Tibial nerve (tissue), 4 donors: ENCODE data around the gene ACSM3. TPM values are rescaled to one million over a fixed set of nuclear protein-coding genes. Genes with fewer than 3 reads are reported as not detected.
"Not testable (repeated sequence)": the region's sequence is repeated elsewhere in the genome, so short reads cannot be mapped to it uniquely, and the experiment has no call there.

Experiments used
- DNase-seq, 2 donors: peaks; one replicate each; pipeline ENCODE4 v3.0.0-alpha.2; 2019; ENCODE audit warnings: low spot score in 2 of 2
- H3K27ac ChIP-seq, 4 donors: fragments of 200-600 bp; sonication (generic) in 3 of 4; one replicate each; pipeline ENCODE4 v1.5.1; 2017 to 2019; ENCODE audit warnings: mild to moderate bottlenecking in 1 of 4
- H3K27me3 ChIP-seq, 2 donors: fragments of 200-600 bp; sonication (generic) in 1 of 2; one replicate each; pipeline versions ENCODE4 v1.5.1 to v1.6.0; 2017 to 2019
- H3K36me3 ChIP-seq, 3 donors: fragments of 200-600 bp; sonication (generic); one replicate each; pipeline ENCODE4 v1.5.1; 2018 to 2019
- H3K4me1 ChIP-seq, 4 donors: fragments of 200-600 bp; sonication (generic) in 3 of 4; one replicate each; pipeline ENCODE4 v1.5.1; 2017 to 2019
- H3K4me3 ChIP-seq, 4 donors: fragments of 200-600 bp; sonication (generic) in 3 of 4; one replicate each; pipeline ENCODE4 v1.5.1; 2017 to 2019; ENCODE audit warnings: mild to moderate bottlenecking in 1 of 4, moderate library complexity in 1 of 4
- H3K9me3 ChIP-seq, 4 donors: fragments of 200-600 bp; sonication (generic) in 3 of 4; one replicate each; pipeline ENCODE4 v1.5.1; 2017 to 2019
- EP300 ChIP-seq, 2 donors: sonication (generic); formaldehyde crosslinking; IDR thresholded peaks; one replicate each; pipeline ENCODE4 v1.6.1; 2017; ENCODE audit warnings: antibody characterized with exemption in 2 of 2, mild to moderate bottlenecking in 1 of 2
- POLR2A ChIP-seq, 2 donors: fragments of 450-650 bp; IDR thresholded peaks; one replicate each; pipeline ENCODE4 v1.6.1; 2017; ENCODE audit warnings: antibody characterized with exemption in 2 of 2, mild to moderate bottlenecking in 2 of 2, moderate library complexity in 2 of 2
- WGBS, 2 donors: methylation state at CpG; one replicate each; pipeline ENCODE4 v1.1.5; 2018; 5-methylcytosine and 5-hydroxymethylcytosine counted together
- total RNA-seq, 4 donors: library from RNA; depleted of rRNA; stranded (reverse); fragments of >200 nt; gene quantifications; one replicate each; pipeline ENCODE4 v1.1.0, GENCODE V29; 2016
- TF ChIP-seq, protein P1 (sequence below), 5 experiments: fragments of 200-600 bp in 3 of 5; fragments of 450-650 bp in 2 of 5; sonication (generic) in 3 of 5; IDR thresholded peaks; one replicate each; pipeline ENCODE4 v1.5.1; 2016 to 2019; ENCODE audit warnings: antibody characterized with exemption in 5 of 5, mild to moderate bottlenecking in 3 of 5, moderate library complexity in 2 of 5

Gene ACSM3
- total RNA-seq, 4 donors from 2014 or later: 1.2 to 2.5 (median 1.6) TPM

DNA sequence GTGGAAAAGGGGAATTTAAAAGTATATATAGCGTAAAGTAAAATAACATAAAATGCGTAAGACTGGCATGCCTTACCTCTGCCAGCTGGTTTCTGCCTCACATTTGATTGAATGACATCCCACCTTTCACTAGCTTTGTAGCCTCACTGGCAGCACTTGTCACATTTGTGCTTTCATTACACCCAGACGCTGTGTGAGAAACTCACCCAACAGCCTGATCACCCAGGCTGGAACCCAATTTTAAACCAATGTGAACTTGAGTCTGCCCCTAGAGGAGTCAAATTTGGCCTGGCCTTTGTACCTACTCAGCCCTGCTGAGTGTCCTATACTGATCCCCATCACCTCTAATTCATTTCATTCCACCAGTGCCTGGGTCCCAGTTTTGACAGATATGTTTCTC lies 17.4 kb upstream of the ACSM3 start:
- Histone ChIP-seq H3K27me3 (no peaks in the 10 kb centered on the region), H3K27ac (no peak overlapping the region), H3K4me1 (peaks cover 0 to 5% (median 3%) of the 10 kb centered on the region in 4 donors), H3K9me3 (peaks cover 0 to 18% (median 4%) of the 10 kb centered on the region in 4 donors), H3K36me3 (no peaks in the 10 kb centered on the region), H3K4me3 (no peak overlapping the region)
- no peak for TF ChIP-seq POLR2A (IDR thresholded peaks at IDR 0.05)
- TF ChIP-seq EP300 (IDR thresholded peaks at IDR 0.05): no peak
- TF ChIP-seq, protein P1, sequence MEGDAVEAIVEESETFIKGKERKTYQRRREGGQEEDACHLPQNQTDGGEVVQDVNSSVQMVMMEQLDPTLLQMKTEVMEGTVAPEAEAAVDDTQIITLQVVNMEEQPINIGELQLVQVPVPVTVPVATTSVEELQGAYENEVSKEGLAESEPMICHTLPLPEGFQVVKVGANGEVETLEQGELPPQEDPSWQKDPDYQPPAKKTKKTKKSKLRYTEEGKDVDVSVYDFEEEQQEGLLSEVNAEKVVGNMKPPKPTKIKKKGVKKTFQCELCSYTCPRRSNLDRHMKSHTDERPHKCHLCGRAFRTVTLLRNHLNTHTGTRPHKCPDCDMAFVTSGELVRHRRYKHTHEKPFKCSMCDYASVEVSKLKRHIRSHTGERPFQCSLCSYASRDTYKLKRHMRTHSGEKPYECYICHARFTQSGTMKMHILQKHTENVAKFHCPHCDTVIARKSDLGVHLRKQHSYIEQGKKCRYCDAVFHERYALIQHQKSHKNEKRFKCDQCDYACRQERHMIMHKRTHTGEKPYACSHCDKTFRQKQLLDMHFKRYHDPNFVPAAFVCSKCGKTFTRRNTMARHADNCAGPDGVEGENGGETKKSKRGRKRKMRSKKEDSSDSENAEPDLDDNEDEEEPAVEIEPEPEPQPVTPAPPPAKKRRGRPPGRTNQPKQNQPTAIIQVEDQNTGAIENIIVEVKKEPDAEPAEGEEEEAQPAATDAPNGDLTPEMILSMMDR (IDR thresholded peaks at IDR 0.05): no peak
- DNase-seq: no peak
- whole genome bisulfite sequencing, 2 donors: 95% methylated on average over 3 of the region's 3 CpGs

DNA sequence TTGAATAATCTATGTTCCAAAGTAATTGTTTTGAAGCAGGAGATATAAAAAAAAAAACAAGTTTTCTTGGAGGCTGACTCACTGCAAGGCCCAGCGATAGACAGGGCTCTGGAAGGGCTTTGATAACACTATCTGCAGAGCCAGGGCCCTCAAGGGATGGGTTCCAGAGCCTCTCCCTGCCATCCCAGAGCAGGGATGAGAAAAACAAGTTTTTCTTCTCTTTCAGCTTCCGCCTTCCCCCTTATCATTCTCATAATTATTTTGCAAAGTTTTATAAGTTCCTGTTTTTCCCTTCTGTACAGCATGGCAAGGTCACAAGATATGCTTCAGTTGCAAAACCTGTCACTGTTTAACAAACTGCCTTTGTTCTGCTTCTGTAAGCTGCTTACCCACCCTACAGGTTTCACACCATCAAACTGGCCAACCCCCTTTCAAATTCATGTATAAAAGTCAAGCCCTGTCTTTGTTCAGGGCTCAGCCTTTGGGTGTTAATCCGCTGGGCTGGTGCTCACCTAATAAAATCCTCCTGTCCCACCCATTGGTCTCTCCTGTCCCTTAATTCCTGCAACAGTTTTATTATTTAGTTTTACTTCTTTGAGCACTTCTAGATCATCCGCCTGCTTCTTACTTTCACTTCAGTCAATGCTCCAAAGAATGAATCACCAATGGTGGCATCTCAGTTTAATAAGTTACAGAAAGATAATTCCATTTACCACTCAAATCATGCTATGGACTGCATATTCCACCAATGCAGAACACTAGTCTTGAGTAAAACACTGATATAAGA lies 16.6 kb upstream of the ACSM3 start:
- Histone ChIP-seq H3K36me3 (no peaks in the 10 kb centered on the region), H3K4me3 (no peak overlapping the region), H3K9me3 (peaks cover 0 to 18% (median 4%) of the 10 kb centered on the region in 4 donors), H3K4me1 (peaks cover 0 to under 1% (median under 1%) of the 10 kb centered on the region in 4 donors), H3K27me3 (no peaks in the 10 kb centered on the region), H3K27ac (no peak overlapping the region)
- WGBS, 2 donors: 84 to 89% methylated on average over 4 of the region's 4 CpGs
- TF ChIP-seq, protein P1 (IDR thresholded peaks at IDR 0.05): no peak
- no peak for DNase-seq

DNA sequence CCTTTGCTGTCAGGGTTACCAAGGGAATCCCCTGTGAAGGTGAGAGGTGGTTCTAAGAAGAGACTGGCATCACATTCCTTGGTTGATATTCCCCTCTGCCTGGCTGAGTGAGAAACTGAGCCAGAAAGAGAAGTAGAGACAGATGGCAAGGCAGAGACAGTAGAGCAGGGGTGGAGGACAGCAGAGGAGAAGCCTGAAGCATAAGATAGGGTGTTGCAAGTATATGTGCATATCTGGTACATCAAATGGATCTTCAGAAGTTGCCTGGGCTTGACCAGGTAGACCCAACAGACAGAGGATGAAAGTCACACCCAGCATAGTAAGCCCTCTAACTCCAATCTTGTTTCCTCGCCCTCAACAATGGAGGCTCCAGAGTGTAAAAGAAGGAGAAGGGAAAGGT lies 14.3 kb upstream of the ACSM3 start:
- H3K36me3 ChIP-seq: no peaks in the 10 kb centered on the region
- no peaks in the 10 kb centered on the region for H3K27me3 ChIP-seq
- TF ChIP-seq POLR2A (IDR thresholded peaks at IDR 0.05) (no peak), EP300 (IDR thresholded peaks at IDR 0.05) (no peak)
- no peak overlapping the region for H3K27ac ChIP-seq
- H3K4me1 ChIP-seq: no peaks in the 10 kb centered on the region
- WGBS, 2 donors: 75 to 88% methylated on average over 1 of the region's 1 CpG
- H3K4me3 ChIP-seq: no peak overlapping the region
- DNase-seq: no peak
- H3K9me3 ChIP-seq: peaks cover 0 to 18% (median 4%) of the 10 kb centered on the region in 4 donors

DNA sequence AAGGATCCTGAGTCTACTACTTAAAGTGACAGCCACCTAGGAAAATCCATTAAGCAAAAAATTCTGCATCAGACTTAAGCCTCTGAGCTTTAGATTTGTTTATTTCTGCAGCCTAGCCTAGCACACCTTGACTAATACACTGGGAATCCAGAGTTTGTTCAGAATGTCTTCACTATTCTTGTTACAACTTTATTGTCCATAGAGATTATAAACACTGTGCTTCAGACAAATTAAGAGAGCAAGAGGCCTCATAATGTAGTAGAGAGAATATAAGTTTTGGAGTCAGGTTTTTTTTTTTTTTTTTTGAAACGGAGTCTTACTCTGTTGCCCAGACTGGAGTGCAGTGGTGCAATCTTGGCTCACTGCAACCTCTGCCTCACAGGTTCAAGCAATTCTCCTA lies 13.3 kb upstream of the ACSM3 start:
- WGBS, 2 donors: 89 to 90% methylated on average over 1 of the region's 1 CpG
- TF ChIP-seq POLR2A (IDR thresholded peaks at IDR 0.05): no peak
- TF ChIP-seq, protein P1 (IDR thresholded peaks at IDR 0.05): no peak
- TF ChIP-seq EP300 (IDR thresholded peaks at IDR 0.05): no peak
- no peak for DNase-seq
- Histone ChIP-seq H3K4me3 (no peak overlapping the region), H3K4me1 (no peaks in the 10 kb centered on the region), H3K27me3 (no peaks in the 10 kb centered on the region), H3K9me3 (peaks cover 0 to 23% (median 4%) of the 10 kb centered on the region in 4 donors), H3K36me3 (no peaks in the 10 kb centered on the region), H3K27ac (no peak overlapping the region)

DNA sequence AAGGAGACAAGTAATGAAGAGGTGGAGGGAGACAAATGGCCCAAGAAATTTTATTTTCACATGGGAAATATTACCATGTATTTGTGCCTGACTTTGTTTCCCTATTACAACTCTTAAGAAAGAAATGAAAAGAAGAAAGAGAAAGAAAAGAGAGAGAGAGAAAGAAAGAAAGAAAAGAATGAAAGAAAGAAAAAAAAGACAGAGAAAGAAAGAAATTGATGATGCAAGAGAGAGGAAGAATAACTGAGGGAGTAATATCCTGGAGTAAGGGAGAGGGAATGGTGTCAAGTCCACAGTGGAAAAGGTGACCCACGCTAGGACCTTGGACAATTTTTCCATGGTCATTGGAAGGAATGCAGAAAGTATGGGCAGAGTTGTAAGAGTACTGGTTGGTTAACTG lies 10.1 kb upstream of the ACSM3 start:
- DNase-seq: no peak
- no peak for TF ChIP-seq EP300 (IDR thresholded peaks at IDR 0.05)
- no peak overlapping the region for H3K4me3 ChIP-seq
- no peaks in the 10 kb centered on the region for H3K4me1 ChIP-seq
- H3K36me3 ChIP-seq: no peaks in the 10 kb centered on the region
- peaks cover 0 to 5% (median 0%) of the 10 kb centered on the region in 4 donors for H3K9me3 ChIP-seq
- 76 to 78% methylated on average over 1 of the region's 1 CpG for WGBS, 2 donors
- no peak overlapping the region for H3K27ac ChIP-seq
- no peaks in the 10 kb centered on the region for H3K27me3 ChIP-seq

DNA sequence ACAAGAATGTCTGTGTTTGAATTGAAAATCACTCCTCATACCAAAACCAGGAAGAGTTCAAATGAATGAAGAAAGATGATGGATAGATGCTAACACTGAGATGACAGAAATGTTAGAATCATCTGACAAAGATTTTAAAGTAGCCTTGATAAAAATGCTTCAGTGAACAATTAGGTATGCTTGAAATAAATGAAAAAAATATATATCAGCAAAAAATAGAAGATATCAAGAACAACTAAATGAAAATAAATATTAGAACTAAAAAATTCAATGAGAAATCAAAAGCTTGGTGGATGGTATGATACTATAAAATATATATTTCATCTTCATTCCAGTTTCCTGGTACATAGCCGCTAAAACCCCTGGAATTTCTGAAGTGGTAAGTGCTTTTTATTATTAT lies 8.6 kb upstream of the ACSM3 start:
- no peaks in the 10 kb centered on the region for H3K27me3 ChIP-seq
- 74 to 86% methylated on average over 1 of the region's 1 CpG for WGBS, 2 donors
- TF ChIP-seq EP300 (IDR thresholded peaks at IDR 0.05): no peak
- TF ChIP-seq, protein P1 (IDR thresholded peaks at IDR 0.05): no peak
- no peak for TF ChIP-seq POLR2A (IDR thresholded peaks at IDR 0.05)
- no peak for DNase-seq
- H3K36me3 ChIP-seq: no peaks in the 10 kb centered on the region
- no peak overlapping the region for H3K4me3 ChIP-seq
- H3K9me3 ChIP-seq: peaks cover 0 to 5% (median 0%) of the 10 kb centered on the region in 4 donors
- no peak overlapping the region for H3K27ac ChIP-seq
- H3K4me1 ChIP-seq: no peaks in the 10 kb centered on the region

DNA sequence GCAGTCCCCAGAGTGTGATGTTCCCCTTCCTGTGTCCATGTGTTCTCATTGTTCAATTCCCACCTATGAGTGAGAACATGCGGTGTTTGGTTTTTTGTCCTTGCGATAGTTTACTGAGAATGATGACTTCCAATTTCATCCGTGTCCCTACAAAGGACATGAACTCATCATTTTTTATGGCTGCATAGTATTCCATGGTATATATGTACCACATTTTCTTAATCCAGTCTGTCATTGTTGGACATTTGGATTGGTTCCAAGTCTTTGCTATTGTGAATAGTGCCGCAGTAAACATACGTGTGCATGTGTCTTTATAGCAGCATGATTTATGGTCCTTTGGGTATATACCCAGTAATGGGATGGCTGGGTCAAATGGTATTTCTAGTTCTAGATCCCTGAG lies 8.0 kb upstream of the ACSM3 start:
- not testable (repeated sequence) for H3K36me3 ChIP-seq, H3K4me3 ChIP-seq, H3K4me1 ChIP-seq, DNase-seq, H3K27ac ChIP-seq, H3K9me3 ChIP-seq, H3K27me3 ChIP-seq
- 93 to 96% methylated on average over 4 to 5 of the region's 5 CpGs for WGBS, 2 donors
